DND-41 (cell line): Measurements from ENCODE around the gene PPP2R2D.

Source experiments
- EZH2 ChIP-seq: IDR thresholded peaks from 3 replicates; pipeline ENCODE4 v1.6.1; 2012; ENCODE audit warnings: borderline replicate concordance, low read depth, mild to moderate bottlenecking, moderate library complexity, low read length, inconsistent platforms; ENCODE audit not compliant: severe bottlenecking
- TF ChIP-seq, protein P1 (sequence below): IDR thresholded peaks from 2 replicates; pipeline ENCODE4 v1.5.1; 2012; ENCODE audit warnings: borderline replicate concordance, low read length, moderate library complexity, mild to moderate bottlenecking; ENCODE audit not compliant: poor library complexity, severe bottlenecking; ENCODE audit errors: extremely low read depth

- TF ChIP-seq, protein P1, sequence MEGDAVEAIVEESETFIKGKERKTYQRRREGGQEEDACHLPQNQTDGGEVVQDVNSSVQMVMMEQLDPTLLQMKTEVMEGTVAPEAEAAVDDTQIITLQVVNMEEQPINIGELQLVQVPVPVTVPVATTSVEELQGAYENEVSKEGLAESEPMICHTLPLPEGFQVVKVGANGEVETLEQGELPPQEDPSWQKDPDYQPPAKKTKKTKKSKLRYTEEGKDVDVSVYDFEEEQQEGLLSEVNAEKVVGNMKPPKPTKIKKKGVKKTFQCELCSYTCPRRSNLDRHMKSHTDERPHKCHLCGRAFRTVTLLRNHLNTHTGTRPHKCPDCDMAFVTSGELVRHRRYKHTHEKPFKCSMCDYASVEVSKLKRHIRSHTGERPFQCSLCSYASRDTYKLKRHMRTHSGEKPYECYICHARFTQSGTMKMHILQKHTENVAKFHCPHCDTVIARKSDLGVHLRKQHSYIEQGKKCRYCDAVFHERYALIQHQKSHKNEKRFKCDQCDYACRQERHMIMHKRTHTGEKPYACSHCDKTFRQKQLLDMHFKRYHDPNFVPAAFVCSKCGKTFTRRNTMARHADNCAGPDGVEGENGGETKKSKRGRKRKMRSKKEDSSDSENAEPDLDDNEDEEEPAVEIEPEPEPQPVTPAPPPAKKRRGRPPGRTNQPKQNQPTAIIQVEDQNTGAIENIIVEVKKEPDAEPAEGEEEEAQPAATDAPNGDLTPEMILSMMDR, result no peak
- TF ChIP-seq EZH2, result no peak
These were observed 25.4 kb downstream of the PPP2R2D start for GRCh38 chr10:131926253-131926652.
